ENCODE data around the gene RIIAD1.

DNA sequence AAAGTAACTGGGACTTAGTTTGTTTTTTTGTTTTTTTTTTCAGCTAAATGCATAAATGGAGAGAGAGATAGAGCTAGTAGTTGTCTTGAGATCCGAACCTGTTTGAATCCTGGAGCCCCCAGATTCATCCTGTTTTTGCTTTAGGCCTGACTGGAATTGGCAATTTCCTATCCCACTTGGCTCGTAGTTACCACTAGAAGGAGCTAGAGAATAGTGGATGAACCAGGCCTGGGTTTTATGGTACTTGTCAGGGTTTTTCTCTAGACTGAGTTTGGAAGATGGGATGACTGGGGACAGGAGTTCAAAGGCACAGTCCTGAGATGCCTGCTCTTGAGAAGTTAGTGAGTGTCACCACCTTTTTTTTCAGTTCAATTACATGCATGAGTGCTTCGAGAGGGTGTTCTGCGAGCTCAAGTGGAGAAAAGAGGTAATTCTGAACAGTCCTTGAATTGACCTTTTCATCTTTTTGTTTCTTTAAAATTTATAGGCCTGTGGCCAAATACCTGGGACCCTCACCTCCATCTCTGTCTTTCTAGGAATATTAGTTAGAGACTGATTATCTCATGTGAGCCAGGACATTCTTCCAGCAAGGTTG, 28.2 kb upstream of the RIIAD1 start:
- TF ChIP-seq, protein P1, sequence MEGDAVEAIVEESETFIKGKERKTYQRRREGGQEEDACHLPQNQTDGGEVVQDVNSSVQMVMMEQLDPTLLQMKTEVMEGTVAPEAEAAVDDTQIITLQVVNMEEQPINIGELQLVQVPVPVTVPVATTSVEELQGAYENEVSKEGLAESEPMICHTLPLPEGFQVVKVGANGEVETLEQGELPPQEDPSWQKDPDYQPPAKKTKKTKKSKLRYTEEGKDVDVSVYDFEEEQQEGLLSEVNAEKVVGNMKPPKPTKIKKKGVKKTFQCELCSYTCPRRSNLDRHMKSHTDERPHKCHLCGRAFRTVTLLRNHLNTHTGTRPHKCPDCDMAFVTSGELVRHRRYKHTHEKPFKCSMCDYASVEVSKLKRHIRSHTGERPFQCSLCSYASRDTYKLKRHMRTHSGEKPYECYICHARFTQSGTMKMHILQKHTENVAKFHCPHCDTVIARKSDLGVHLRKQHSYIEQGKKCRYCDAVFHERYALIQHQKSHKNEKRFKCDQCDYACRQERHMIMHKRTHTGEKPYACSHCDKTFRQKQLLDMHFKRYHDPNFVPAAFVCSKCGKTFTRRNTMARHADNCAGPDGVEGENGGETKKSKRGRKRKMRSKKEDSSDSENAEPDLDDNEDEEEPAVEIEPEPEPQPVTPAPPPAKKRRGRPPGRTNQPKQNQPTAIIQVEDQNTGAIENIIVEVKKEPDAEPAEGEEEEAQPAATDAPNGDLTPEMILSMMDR (conservative IDR thresholded peaks at IDR 0.05): peak; percentile 72
- no peak for TF ChIP-seq EZH2 (IDR thresholded peaks at IDR 0.05; ENCODE audit: low read depth)

All from PC-9 (cell line).